Measurements from ENCODE around the gene STN1.

DNA sequence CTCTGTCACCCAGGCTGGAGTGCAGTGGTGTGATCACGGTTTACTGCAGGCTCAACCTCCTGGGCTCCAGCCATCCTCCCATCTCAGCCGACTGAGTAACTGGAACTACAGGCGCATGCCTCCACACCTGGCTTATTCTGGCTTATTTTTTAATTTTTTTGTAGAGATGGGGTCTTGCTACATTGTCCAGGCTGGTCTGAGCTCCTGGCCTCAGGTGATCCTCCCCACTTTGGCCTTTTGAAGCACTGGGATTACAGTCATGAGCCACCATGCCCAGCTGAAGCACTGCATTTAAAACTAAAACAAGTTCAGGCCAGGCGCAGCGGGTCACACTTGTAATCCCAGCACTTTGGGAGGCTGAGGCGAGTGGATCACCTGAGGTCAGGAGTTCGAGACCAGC is 70.6 kb downstream of the STN1 start:
- TF ChIP-seq, protein P1, sequence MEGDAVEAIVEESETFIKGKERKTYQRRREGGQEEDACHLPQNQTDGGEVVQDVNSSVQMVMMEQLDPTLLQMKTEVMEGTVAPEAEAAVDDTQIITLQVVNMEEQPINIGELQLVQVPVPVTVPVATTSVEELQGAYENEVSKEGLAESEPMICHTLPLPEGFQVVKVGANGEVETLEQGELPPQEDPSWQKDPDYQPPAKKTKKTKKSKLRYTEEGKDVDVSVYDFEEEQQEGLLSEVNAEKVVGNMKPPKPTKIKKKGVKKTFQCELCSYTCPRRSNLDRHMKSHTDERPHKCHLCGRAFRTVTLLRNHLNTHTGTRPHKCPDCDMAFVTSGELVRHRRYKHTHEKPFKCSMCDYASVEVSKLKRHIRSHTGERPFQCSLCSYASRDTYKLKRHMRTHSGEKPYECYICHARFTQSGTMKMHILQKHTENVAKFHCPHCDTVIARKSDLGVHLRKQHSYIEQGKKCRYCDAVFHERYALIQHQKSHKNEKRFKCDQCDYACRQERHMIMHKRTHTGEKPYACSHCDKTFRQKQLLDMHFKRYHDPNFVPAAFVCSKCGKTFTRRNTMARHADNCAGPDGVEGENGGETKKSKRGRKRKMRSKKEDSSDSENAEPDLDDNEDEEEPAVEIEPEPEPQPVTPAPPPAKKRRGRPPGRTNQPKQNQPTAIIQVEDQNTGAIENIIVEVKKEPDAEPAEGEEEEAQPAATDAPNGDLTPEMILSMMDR (IDR thresholded peaks at IDR 0.05; ENCODE audit: control extremely low read depth in 1 of 3, insufficient read depth in 1 of 3, low read depth in 1 of 3, low read length in 3 of 3) = no peak
- TF ChIP-seq RAD21 (IDR thresholded peaks at IDR 0.05 in 1 of 2, conservative IDR thresholded peaks at IDR 0.05 in 1 of 2; ENCODE audit: low read depth in 2 of 2, low read length in 2 of 2) (no peak), POLR2A (IDR thresholded peaks at IDR 0.05; ENCODE audit: control extremely low read depth in 1 of 2, low read depth in 2 of 2, low read length in 2 of 2) (no peak), EP300 (IDR thresholded peaks at IDR 0.05; ENCODE audit: borderline replicate concordance in 1 of 2, low read depth in 2 of 2, low read length in 2 of 2) (no peak), SAP30 (IDR thresholded peaks at IDR 0.05; ENCODE audit: insufficient read depth, insufficient replicate concordance, low read length) (no peak), SIN3A (conservative IDR thresholded peaks at IDR 0.05 in 1 of 2, IDR thresholded peaks at IDR 0.05 in 1 of 2; ENCODE audit: low read depth in 1 of 2, low read length in 2 of 2) (no peak), BACH1 (IDR thresholded peaks at IDR 0.05; ENCODE audit: low read length) (no peak), RFX5 (IDR thresholded peaks at IDR 0.05; ENCODE audit: borderline replicate concordance, low read depth, low read length) (no peak), CREB1 (IDR thresholded peaks at IDR 0.05) (no peak), YY1 (IDR thresholded peaks at IDR 0.05; ENCODE audit: low read depth, low read length) (no peak), SP1 (IDR thresholded peaks at IDR 0.05; ENCODE audit: low read depth, low read length) (no peak), NRF1 (IDR thresholded peaks at IDR 0.05; ENCODE audit: low read depth, low read length) (no peak), POLR2AphosphoS5 (IDR thresholded peaks at IDR 0.05; ENCODE audit: low read depth, low read length) (no peak)

Data from H1 (cell line).